Lower lobe of right lung (tissue), 2 donors: ENCODE data around the gene CD1C. TPM values are rescaled to one million over a fixed set of nuclear protein-coding genes. Genes with fewer than 3 reads are reported as not detected.
"Not testable (repeated sequence)": the region's sequence is repeated elsewhere in the genome, so short reads cannot be mapped to it uniquely, and the experiment has no call there.

Experiments used
- ATAC-seq, 2 donors: fragments of 200-7000 bp; cut with Tn5 transposase; one replicate each; pipeline ENCODE4 v1.9.1; 2020 to 2022; ENCODE audit warnings: mild to moderate bottlenecking in 2 of 2, moderate library complexity in 2 of 2
- DNase-seq: peaks from one replicate; pipeline ENCODE4 v3.0.0-alpha.2; 2020
- H3K27ac ChIP-seq: fragments of 200-600 bp; one replicate; pipeline ENCODE4 v1.8.0; 2022
- H3K27me3 ChIP-seq: fragments of 200-600 bp; one replicate; pipeline ENCODE4 v1.8.0; 2022; ENCODE audit warnings: low read depth
- H3K36me3 ChIP-seq: fragments of 200-600 bp; one replicate; pipeline ENCODE4 v1.8.0; 2022; ENCODE audit warnings: mild to moderate bottlenecking
- H3K4me1 ChIP-seq: fragments of 200-600 bp; one replicate; pipeline ENCODE4 v1.8.0; 2022
- H3K4me3 ChIP-seq: fragments of 200-600 bp; one replicate; pipeline ENCODE4 v1.8.0; 2022; ENCODE audit warnings: mild to moderate bottlenecking
- H3K9me3 ChIP-seq: fragments of 200-600 bp; one replicate; pipeline ENCODE4 v1.8.0; 2022
- CTCF ChIP-seq: fragments of 200-600 bp; IDR thresholded peaks from one replicate; pipeline ENCODE4 v1.8.0; 2022; ENCODE audit warnings: antibody characterized with exemption, mild to moderate bottlenecking
- intact Hi-C: fragments of 100-400 bp; cut with DNase I; formaldehyde crosslinking; loops from one replicate; pipeline ENCODE4 v1.11.0; 2022
- total RNA-seq: library from RNA; stranded (reverse); fragmentation: NEBNext Ultra II Directional; extraction: Animal tissue kit (Norgen Biotek cat#: 25700); gene quantifications from one replicate; pipeline ENCODE4 v1.2.1, GENCODE V29; 2021
- donor health status: DM: no; HTN: yes; CAD: no; lungs with severe emphysema.

Gene CD1C
- total RNA-seq, 1 donor from 2014 or later = 3.0 TPM

DNA sequence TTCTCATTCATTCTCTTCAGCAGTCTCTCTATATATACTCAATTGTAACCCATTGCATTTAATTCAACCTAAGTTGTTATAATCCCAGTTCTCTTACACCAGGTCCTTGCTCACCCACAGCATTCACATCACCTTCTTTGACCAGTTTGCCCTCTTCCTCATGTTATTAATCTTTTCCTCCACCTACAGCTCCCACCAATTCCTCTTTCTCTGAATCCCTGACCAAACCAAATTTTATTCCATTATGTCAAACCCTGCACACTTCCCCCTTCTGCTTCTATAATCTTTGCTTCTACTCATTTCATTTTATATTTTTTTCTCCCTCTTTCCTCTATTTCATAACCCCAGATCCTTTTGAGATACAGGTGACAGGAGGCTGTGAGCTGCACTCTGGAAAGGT lies 34.1 kb upstream of the CD1C start:
- no peaks in the 10 kb centered on the region for H3K36me3 ChIP-seq
- DNase-seq = no peak
- H3K27ac ChIP-seq = no peak overlapping the region
- ATAC-seq = no peak
- no peaks in the 10 kb centered on the region for H3K9me3 ChIP-seq
- intact Hi-C loops = no loop called here
- no peak for TF ChIP-seq CTCF
- no peak overlapping the region for H3K4me3 ChIP-seq
- H3K27me3 ChIP-seq = peaks cover 5% of the 10 kb centered on the region
- no peaks in the 10 kb centered on the region for H3K4me1 ChIP-seq

GRCh38 chr1:158256747-158257146 lies 33.0 kb upstream of the CD1C start:
- H3K36me3 ChIP-seq, H3K27me3 ChIP-seq, ATAC-seq, H3K4me1 ChIP-seq, intact Hi-C loops, H3K27ac ChIP-seq, H3K9me3 ChIP-seq, DNase-seq, H3K4me3 ChIP-seq: not testable (repeated sequence)

DNA sequence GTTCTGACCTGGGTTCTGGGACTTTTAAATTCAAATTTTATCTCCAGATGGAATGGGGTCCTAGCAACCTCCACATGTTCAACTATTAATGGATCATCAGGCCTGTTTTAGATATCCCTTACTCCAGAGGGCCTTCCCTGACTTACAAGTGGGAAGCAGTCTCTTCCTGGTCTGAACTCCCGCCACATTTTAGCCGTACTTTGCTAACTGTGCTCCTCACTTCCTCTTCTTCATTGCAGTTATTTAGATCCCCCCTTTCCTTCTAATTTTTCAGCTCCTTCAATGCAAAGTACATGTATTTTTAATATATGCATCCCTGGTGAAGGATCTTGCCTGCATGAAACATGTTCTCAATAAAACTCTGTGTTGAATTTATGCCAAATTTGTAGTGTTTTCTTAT lies 31.8 kb upstream of the CD1C start:
- DNase-seq (no peak), ATAC-seq (no peak)
- no peaks in the 10 kb centered on the region for H3K9me3 ChIP-seq
- intact Hi-C loops = no loop called here
- H3K4me3 ChIP-seq = no peak overlapping the region
- H3K36me3 ChIP-seq = no peaks in the 10 kb centered on the region
- H3K4me1 ChIP-seq = no peaks in the 10 kb centered on the region
- TF ChIP-seq CTCF = no peak
- H3K27me3 ChIP-seq = peaks cover 5% of the 10 kb centered on the region
- H3K27ac ChIP-seq = no peak overlapping the region

GRCh38 chr1:158259117-158259516 lies 30.6 kb upstream of the CD1C start:
- Histone ChIP-seq H3K4me1 (no peaks in the 10 kb centered on the region), H3K27ac (no peak overlapping the region), H3K27me3 (peaks cover 5% of the 10 kb centered on the region), H3K4me3 (no peak overlapping the region), H3K9me3 (no peaks in the 10 kb centered on the region), H3K36me3 (no peaks in the 10 kb centered on the region)
- ATAC-seq (no peak), DNase-seq (no peak)
- no peak for TF ChIP-seq CTCF
- intact Hi-C loops = no loop called here

- DNase-seq = no peak
- Histone ChIP-seq H3K36me3 (no peaks in the 10 kb centered on the region), H3K27ac (no peak overlapping the region), H3K4me3 (no peak overlapping the region), H3K4me1 (no peaks in the 10 kb centered on the region), H3K27me3 (no peaks in the 10 kb centered on the region), H3K9me3 (no peaks in the 10 kb centered on the region)
- intact Hi-C loops = no loop called here
- ATAC-seq = no peak
- no peak for TF ChIP-seq CTCF
These were observed 17.0 kb upstream of the CD1C start for GRCh38 chr1:158272681-158273080.

DNA sequence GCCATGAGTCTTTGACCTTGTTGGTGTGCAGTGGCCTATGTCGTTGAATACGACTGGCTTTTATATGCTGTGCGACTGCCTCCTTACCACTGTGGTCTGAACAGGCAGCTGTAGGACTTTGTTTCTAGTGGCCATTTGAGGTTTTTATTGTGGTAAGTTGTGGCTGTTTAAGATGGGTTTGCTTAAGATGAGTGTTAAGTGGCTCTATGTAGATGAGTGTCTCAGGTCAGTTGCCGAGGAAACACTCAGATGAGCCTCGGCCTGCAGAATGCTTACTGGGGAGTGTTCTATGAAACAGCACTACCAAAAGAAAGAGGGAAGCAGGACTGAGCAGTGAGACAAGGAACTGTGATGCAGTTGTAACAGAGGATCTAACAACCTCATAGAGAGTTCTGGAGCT lies 14.9 kb upstream of the CD1C start:
- Histone ChIP-seq H3K4me3 (no peak overlapping the region), H3K27me3 (no peaks in the 10 kb centered on the region), H3K9me3 (no peaks in the 10 kb centered on the region), H3K27ac (no peak overlapping the region), H3K4me1 (no peaks in the 10 kb centered on the region), H3K36me3 (no peaks in the 10 kb centered on the region)
- intact Hi-C loops = no loop called here
- no peak for TF ChIP-seq CTCF
- DNase-seq = no peak
- no peak for ATAC-seq

GRCh38 chr1:158282421-158282820 lies 7.3 kb upstream of the CD1C start:
- H3K27me3 ChIP-seq, intact Hi-C loops, H3K27ac ChIP-seq, ATAC-seq, H3K36me3 ChIP-seq, H3K9me3 ChIP-seq, H3K4me1 ChIP-seq, H3K4me3 ChIP-seq, DNase-seq: not testable (repeated sequence)
